Right renal cortex interstitium (tissue), 3 donors: ENCODE measurements around the gene RPE. TPM values are rescaled to one million over a fixed set of nuclear protein-coding genes. Genes with fewer than 3 reads are reported as not detected.

Experiments used
- DNase-seq, 3 donors: peaks; one replicate each; pipeline ENCODE4 v3.0.0-alpha.2; 2013; ENCODE audit warnings: low read depth in 3 of 3, low spot score in 2 of 3
- polyA plus RNA-seq, 3 donors: library from polyadenylated mRNA; unstranded; fragments of 120-200 nt; gene quantifications; one replicate each; pipeline ENCODE4 v1.2.1, GENCODE V29; 2013; ENCODE audit not compliant: insufficient read length in 3 of 3

Gene RPE
- polyA plus RNA-seq, 3 donors, result 63.2 to 68.2 (median 63.5) TPM

- no peak for DNase-seq
These were observed 1.7 kb upstream of the RPE start for GRCh38 chr2:210000464-210001324.

- DNase-seq, result no peak
These were observed 921 bp downstream of the RPE start for GRCh38 chr2:210003359-210003758.

GRCh38 chr2:210004881-210005280, 2.4 kb downstream of the RPE start:
- DNase-seq, result no peak

- DNase-seq, result no peak
These were observed 5.5 kb downstream of the RPE start for GRCh38 chr2:210007895-210008294.

GRCh38 chr2:210009126-210009525, 6.7 kb downstream of the RPE start:
- no peak for DNase-seq

DNA sequence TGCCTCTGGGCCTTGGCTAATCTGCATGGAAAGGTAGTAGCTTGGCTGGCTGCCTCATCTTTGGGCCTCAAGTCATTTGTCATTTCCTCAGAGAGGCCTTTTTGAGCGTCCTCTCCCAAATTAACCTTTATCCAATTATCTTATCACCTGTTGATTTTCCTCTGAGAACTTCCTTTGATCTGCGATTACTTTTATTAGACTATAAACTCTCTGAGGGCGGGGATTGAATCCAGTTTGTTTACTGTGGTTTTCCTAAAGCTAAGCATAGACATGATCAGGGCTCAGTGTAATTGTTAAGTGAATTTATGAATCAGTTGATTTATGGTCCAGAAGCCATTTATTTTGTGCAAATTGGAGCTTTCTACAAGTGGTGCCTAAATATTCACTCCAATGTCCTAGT, 7.5 kb downstream of the RPE start:
- DNase-seq, result no peak

DNA sequence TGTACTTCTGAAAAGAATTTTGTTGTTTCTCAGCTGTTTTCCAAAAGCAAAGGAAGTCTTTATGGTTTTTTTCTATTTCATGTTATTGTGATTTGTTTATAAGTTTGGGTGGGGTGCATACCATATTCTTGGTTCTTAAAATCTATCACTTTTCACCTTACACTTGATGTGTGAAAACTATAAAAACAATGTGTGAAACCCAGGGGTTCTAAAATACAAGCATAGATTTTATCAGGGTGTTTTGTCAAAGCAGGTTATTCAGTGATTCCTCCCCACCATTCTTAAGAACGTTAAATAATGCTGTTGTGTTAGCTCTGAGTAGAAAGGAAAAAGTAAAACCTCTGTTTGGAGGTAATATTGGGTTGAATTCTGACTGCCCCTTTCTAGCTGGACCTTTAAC, 17.7 kb downstream of the RPE start:
- no peak for DNase-seq

- DNase-seq, result no peak
These were observed 20.4 kb downstream of the RPE start for GRCh38 chr2:210022824-210023223.

DNA sequence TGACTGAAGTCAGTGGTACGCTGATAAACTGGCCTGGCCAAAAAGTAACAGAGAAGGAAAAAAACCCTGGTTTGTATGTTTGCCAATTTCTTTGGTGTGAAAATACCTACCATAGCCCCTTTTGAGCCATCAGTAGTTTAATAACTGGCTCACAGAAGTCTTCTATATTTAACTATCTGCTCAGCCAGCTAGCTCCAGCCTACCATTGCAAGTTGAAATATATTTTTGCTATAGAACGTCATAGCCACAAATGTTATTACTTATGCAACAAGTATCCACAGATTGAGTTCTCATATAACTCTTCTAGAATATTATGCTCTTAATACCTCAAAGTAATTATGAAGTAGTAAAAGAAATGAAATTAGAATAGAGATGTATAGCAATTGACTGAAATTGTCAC, 25.2 kb downstream of the RPE start:
- no peak for DNase-seq

- no peak for DNase-seq
These were observed 25.7 kb downstream of the RPE start for GRCh38 chr2:210028178-210028577.

GRCh38 chr2:210034087-210034683, 31.7 kb downstream of the RPE start:
- no peak for DNase-seq

GRCh38 chr2:210035679-210036078, 33.2 kb downstream of the RPE start:
- DNase-seq, result no peak

DNA sequence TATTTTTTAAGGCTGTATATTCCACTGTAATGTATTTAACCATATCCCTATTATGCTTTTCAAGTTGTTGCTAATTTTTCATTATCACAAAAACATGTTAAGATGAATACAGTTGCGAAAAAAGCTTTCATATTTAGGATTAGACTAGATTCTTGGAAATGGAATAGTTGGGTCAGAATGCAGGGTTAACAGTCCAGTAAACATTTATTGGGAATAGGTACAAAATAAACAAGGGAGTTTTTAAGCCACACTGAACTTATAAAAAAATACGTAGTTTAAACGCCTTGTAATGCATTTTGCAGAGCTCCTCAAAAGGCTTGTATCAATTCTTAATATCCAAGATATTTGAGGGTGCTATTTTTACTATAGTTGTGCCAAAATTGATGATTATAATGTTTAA, 35.6 kb downstream of the RPE start:
- no peak for DNase-seq

DNA sequence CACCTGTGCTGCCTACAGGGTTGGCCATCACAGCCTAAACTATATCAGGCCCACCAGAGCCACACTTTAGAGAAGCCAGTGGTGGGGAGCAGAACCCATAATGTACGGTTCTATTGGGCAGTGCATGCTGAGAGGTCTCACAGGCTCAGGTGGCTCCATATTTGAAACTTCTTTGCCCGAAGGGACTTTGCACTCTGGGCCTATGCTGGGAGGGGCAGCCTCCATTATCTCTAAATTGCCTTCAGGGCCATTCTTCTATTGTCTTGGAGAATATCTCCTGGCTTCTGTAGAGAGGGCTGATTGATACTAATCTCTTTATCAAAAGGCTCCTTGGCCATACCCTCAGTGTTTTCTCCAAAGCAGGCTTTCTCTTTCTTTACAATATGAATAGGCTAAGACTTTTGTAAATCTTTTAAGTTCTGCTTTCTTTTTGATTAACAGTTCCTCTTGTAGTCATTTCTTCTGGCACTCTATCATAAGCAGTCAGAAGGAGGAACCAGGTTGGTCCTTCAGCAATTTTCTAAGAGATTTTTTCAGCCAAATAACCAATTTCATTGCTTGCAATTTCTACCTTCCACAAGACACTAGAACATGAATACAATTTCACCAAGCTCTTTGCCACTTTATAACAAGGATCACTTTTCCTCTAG, 44.5 kb downstream of the RPE start:
- no peak for DNase-seq

- no peak for DNase-seq
These were observed 47.4 kb downstream of the RPE start for GRCh38 chr2:210049831-210050230.

GRCh38 chr2:210050885-210051284, 48.4 kb downstream of the RPE start:
- DNase-seq, result no peak

DNA sequence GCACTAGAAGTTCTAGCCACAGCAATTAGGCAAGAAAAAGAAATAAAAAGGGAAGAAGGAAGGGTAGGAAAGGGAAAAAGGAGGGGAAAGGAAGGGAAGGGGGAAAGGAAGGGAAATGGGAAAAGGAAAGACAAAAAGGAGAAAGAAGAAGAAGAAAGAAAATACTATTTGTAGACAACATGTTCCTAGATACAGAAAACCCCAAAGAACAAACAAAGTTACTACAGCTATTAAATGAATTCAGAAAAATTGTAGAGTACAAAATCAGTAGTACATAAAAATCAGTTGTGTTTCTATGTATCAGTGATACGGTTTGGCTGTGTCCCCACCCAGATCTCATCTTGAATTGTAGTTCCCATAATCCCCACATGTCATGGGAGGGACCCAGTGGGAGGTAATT, 52.3 kb downstream of the RPE start:
- DNase-seq, result no peak

- no peak for DNase-seq
These were observed 53.4 kb downstream of the RPE start for GRCh38 chr2:210055825-210056224.

DNA sequence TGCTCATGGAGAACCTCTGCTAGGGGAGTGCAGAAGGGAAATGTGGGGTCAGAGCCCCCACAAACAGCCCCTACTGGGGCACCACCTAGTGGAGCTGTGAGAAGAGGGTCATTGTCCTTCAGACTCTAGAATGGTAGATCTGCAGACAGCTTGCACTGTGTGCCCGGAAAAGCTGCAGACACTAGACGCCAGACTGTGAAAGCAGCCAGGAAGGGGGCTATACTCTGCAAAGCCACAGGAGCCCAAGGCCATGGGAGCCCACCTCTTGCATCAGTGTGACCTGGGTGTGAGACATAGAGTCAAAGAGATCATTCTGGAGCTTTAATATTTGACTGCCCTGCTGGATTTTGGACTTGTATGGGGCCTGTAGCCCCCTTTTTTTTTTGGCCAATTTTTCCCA, 60.9 kb downstream of the RPE start:
- no peak for DNase-seq
